Pancreas (tissue), 10 donors: ENCODE results near the gene SPEN. TPM values are rescaled to one million over a fixed set of nuclear protein-coding genes. Genes with fewer than 3 reads are reported as not detected.

Source experiments
- ATAC-seq, 4 donors: fragments of 200-7000 bp; cut with Tn5 transposase; one replicate each; pipeline versions ENCODE4 v1.8.0 to v1.9.1; 2020; ENCODE audit warnings: mild to moderate bottlenecking in 4 of 4, moderate library complexity in 4 of 4
- DNase-seq, 6 donors: peaks; one replicate each; pipeline ENCODE4 v3.0.0-alpha.2; 2020
- FAIRE-seq: peaks from 2 replicates; lab custom pipeline; 2012; peaks lifted over from hg19 to GRCh38; lab: Jason Lieb, UNC
- H3K27ac ChIP-seq, 4 donors: fragments of 200-600 bp; sonication (generic); 1 replicate in 3 of 4; 2 replicates in 1 of 4; pipeline versions ENCODE4 v1.5.0 to v1.8.0; 2020
- H3K27me3 ChIP-seq, 4 donors: fragments of 200-600 bp; one replicate each; pipeline ENCODE4 v1.8.0; 2021
- H3K36me3 ChIP-seq, 3 donors: fragments of 200-600 bp; sonication (generic) in 1 of 3; one replicate each; pipeline versions ENCODE4 v1.5.0 to v1.8.0; 2020 to 2021
- H3K4me1 ChIP-seq, 3 donors: fragments of 200-600 bp; one replicate each; pipeline ENCODE4 v1.8.0; 2021
- H3K4me3 ChIP-seq, 4 donors: fragments of 200-600 bp; sonication (generic) in 2 of 4; one replicate each; pipeline versions ENCODE4 v1.5.0 to v1.8.0; 2020 to 2021
- H3K9me3 ChIP-seq, 4 donors: fragments of 200-600 bp; one replicate each; pipeline ENCODE4 v1.8.0; 2021
- WGBS, 2 donors: extraction: QIAGEN DNeasy Blood & Tissue Kit; methylation state at CpG; one replicate each; pipeline ENCODE4 v1.1.7; 2013; 5-methylcytosine and 5-hydroxymethylcytosine counted together
- intact Hi-C, 3 donors: fragments of 100-400 bp; cut with DNase I; formaldehyde crosslinking; loops; one replicate each; pipeline versions ENCODE4 v1.11.1 to v1.14.2; 2022
- polyA plus RNA-seq, 2 donors: library from polyadenylated mRNA; stranded (reverse); fragments of 200-250 nt; gene quantifications; one replicate each; pipeline ENCODE4 v1.2.3, GENCODE V29; 2013
- total RNA-seq, 6 donors: library from RNA; stranded (reverse); fragmentation: NEBNext Ultra II Directional in 4 of 6; extraction: Animal tissue kit (Norgen Biotek cat#: 25700) in 4 of 6; gene quantifications; one replicate each; pipeline versions ENCODE4 v1.2.1 to v1.2.4, GENCODE V29; 2021 to 2023
- TF ChIP-seq, protein P1 (sequence below), 4 donors: fragments of 200-600 bp; sonication (generic) in 3 of 4; IDR thresholded peaks; one replicate each; pipeline versions ENCODE4 v1.5.0 to v1.8.0; 2021; ENCODE audit warnings: antibody characterized with exemption in 4 of 4
- donor health status: healthy with polysubstance abuse.
- donor health status: DM: no; HTN: no; CAD: no; lungs with moderate emphysema.
- donor health status: DM: no; HTN: no; CAD: no.
- donor health status: control.
- donor health status: control.
- donor health status: Bipolar disorder and iron deficiency.
- donor health status: DM: yes; HTN: yes; CAD: no.
- donor health status: DM: no; HTN: no; CAD: no.
- donor health status: DM: no; HTN: no; CAD: no.
- donor health status: DM: yes; HTN: yes; CAD: no.

Gene SPEN
- total and polyA plus RNA-seq, 8 donors, result 16.2 to 38.2 (median 26.2) TPM

DNA sequence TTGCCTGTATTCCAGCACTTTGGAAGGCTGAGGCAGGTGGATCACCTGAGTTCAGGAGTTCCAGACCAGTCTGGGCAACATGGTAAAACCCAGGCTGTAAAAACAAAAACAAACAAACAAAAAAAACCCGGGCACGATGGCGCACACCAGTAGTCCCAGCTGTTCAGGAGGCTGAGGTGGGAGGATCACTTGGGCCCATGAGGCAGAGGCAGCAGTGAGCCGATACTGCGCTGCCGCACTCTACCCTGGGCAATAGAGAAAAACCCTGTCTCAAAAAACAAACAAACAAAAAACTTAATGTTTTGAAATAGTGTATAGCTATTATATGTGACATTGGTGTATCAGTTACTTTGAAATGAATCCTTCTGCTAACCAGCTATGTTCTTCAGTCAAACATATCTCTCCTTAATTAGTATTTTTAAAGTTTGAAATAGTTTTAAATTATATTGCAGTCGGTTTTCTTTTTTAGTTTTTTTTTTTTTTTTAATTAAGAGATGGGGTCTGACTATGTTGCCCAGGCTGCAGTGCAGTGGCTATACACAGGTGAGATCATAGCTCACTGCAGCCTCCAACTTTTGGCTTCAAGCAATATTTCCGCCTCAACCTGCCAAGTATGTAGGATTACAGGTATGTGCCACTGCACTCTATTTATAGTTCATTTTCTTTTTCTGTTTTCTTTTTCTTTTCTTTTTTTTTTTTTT is 11.3 kb downstream of the SPEN start:
- FAIRE-seq (no peak), ATAC-seq (peak in 3 of 4 donors; percentile 22 to 46 (median 44)), DNase-seq (no peak)
- TF ChIP-seq, protein P1, sequence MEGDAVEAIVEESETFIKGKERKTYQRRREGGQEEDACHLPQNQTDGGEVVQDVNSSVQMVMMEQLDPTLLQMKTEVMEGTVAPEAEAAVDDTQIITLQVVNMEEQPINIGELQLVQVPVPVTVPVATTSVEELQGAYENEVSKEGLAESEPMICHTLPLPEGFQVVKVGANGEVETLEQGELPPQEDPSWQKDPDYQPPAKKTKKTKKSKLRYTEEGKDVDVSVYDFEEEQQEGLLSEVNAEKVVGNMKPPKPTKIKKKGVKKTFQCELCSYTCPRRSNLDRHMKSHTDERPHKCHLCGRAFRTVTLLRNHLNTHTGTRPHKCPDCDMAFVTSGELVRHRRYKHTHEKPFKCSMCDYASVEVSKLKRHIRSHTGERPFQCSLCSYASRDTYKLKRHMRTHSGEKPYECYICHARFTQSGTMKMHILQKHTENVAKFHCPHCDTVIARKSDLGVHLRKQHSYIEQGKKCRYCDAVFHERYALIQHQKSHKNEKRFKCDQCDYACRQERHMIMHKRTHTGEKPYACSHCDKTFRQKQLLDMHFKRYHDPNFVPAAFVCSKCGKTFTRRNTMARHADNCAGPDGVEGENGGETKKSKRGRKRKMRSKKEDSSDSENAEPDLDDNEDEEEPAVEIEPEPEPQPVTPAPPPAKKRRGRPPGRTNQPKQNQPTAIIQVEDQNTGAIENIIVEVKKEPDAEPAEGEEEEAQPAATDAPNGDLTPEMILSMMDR (IDR thresholded peaks at IDR 0.05), result no peak
- no peaks in the 10 kb centered on the region for H3K9me3 ChIP-seq
- H3K27me3 ChIP-seq, result no peaks in the 10 kb centered on the region
- H3K4me1 ChIP-seq, result peaks cover 0 to 4% (median 0%) of the 10 kb centered on the region in 3 donors
- WGBS, 2 donors, result 86 to 90% methylated on average over 8 of the region's 8 CpGs
- H3K27ac ChIP-seq, result no peak overlapping the region
- H3K36me3 ChIP-seq, result no peaks in the 10 kb centered on the region
- intact Hi-C loops, result no loop called here
- H3K4me3 ChIP-seq, result no peak overlapping the region

DNA sequence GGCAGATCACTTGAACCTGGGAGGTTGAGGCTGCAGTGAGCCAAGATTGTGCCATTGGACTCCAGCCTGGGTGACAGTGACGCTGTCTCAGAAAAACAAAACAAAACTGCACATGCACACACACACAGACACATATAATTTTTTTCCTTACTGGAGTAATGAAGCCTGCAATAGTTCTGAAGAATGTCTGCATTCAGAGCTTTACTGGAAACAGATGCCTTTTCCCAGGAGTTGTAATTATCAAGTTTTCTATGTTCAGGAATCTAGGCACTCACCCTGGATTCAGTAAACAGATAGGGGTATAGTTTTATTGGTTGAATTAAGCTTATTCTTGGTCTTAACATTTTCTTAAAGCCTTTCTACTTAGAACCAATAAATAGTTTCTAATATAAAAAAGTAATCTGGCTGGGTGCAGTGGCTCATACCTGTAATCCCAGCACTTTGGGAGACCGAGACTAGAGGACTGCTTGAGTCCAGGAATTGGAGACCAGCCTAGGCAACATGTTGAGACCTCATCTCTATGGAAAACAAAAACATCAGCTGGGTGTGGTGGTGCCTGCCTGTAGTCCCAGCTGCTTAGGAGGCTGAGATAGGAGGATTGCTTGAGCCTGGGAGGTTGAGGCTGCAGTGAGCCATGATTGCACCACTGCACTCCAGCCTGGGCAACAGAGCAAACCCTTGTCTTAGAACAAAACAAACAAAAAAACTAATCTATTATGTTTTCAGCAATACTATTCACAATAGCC is 15.8 kb downstream of the SPEN start:
- DNase-seq (no peak), ATAC-seq (peak in 1 of 4 donors; percentile 22), FAIRE-seq (no peak)
- Histone ChIP-seq H3K9me3 (no peaks in the 10 kb centered on the region), H3K36me3 (no peaks in the 10 kb centered on the region), H3K4me3 (no peak overlapping the region), H3K27me3 (no peaks in the 10 kb centered on the region), H3K4me1 (peaks cover 0 to 4% (median 0%) of the 10 kb centered on the region in 3 donors), H3K27ac (no peak overlapping the region)
- intact Hi-C loops, result no loop called here
- TF ChIP-seq, protein P1 (IDR thresholded peaks at IDR 0.05), result no peak
- 58 to 73% methylated on average over 2 of the region's 2 CpGs for WGBS, 2 donors

DNA sequence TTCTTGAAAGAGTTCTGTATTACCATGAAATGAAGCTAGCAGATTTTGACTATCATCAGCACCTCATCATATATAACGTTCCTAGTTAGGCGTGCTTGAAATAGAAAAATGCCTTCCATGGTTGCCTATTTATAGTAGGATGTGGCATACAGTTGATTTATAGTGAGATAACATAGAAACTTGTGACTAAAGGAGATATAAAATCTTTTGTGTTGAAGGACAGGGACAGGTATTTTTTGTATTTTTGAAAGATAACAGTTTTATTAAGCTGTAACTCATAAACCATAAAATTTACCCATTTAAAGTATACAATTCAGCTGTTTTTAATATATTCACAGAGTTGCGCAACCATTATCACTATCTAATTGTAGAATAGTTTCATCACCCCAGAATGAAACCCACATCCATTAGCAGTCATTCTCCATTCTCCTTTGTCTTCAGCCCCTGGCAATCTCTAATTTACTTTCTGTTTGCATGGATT is 19.3 kb downstream of the SPEN start:
- no peak overlapping the region for H3K27ac ChIP-seq
- intact Hi-C loops, result no loop called here
- no peaks in the 10 kb centered on the region for H3K9me3 ChIP-seq
- peaks cover 0 to 4% (median 0%) of the 10 kb centered on the region in 3 donors for H3K4me1 ChIP-seq
- FAIRE-seq (no peak), ATAC-seq (no peak), DNase-seq (no peak)
- H3K4me3 ChIP-seq, result no peak overlapping the region
- H3K36me3 ChIP-seq, result no peaks in the 10 kb centered on the region
- no peaks in the 10 kb centered on the region for H3K27me3 ChIP-seq
- TF ChIP-seq, protein P1 (IDR thresholded peaks at IDR 0.05), result no peak
- 95 to 97% methylated on average over 3 of the region's 3 CpGs for WGBS, 2 donors

DNA sequence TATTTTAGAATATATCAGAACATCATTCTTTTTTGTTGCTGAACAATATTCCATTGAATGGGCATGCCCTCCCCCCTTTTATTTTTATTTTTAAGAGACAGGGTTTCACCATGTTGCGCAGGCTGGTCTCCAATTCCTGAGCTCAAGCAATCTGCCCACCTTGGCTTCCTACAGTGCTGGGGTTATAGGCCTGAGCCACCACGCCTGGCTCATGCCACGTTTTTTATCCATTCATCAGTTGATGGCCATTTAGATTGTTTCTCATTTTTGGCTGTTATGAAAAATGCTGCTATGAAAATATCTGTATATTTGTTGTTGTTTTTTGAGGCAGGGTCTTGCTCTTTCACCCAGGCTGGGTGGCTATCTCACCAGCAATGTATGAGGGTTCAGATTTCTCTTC is 19.8 kb downstream of the SPEN start:
- FAIRE-seq (no peak), ATAC-seq (no peak), DNase-seq (peak in 1 of 6 donors; percentile 0)
- Histone ChIP-seq H3K4me1 (peaks cover 0 to 2% (median 0%) of the 10 kb centered on the region in 3 donors), H3K4me3 (no peak overlapping the region), H3K27me3 (no peaks in the 10 kb centered on the region), H3K9me3 (no peaks in the 10 kb centered on the region), H3K36me3 (no peaks in the 10 kb centered on the region), H3K27ac (no peak overlapping the region)
- intact Hi-C loops, result no loop called here
- TF ChIP-seq, protein P1 (IDR thresholded peaks at IDR 0.05), result no peak
- WGBS, 2 donors, result 79 to 88% methylated on average over 3 of the region's 3 CpGs
